Activated T-cell treated with anti-CD3 and anti-CD28 coated beads for 1 hour (primary cell): ENCODE data around the gene NEDD4L.

ENCODE experiments used
- DNase-seq: peaks from one replicate; pipeline ENCODE4 v3.0.0-alpha.2; 2020; ENCODE audit warnings: low read depth

The NEDD4L gene

DNA sequence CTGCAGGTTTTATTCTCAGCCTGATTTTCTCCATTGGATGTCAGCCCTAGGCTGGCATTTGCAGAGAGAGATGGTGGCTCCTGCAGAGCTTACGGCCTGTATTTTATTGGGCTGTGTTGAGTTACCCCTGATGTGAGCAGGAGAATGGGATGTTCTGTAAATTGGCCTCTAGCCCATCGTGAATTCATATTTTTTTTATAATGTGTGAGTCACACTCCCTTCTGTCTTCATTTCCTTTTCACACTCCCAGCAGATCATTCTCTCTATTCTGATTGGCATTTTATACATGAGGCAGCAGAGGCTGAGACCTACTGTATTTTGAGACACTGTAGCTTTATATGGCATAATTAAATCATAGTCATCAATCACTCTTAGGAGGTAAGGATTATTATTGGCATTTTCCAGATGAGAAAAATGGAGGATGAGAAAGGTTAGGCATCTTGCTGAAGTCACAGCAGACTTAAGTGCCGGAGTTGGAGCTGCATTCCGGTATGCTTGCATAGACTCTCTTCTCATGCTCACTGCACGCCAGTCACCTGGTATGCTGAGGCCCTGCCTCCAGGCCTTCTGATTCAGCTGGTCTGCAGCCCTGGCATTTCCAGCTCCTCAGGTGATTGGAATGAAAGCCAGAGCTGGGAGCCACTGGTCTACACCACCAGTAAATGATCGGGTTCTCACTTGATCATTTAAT, 142.4 kb downstream of the NEDD4L start:
- no peak for DNase-seq

DNA sequence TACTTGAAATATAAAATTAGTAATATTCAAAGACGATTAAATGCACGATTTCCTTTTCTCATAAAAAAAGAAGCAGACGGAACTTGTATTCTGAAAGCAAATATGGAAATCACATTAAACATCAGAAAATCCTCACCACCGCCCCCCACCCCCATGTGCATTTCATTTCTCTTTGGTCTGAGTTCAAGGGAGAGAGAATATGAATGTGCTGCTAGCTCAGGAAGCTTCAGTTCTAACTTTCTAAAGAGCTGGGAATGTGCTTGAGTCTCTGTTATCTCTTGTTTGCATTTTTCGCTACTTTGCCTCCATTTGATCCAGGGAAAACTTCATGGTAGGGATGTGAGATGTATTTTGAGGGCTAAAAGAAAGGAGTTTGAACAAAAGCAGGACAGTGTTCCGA, 143.6 kb downstream of the NEDD4L start:
- DNase-seq: no peak

- DNase-seq: no peak
These were observed 145.0 kb downstream of the NEDD4L start for GRCh38 chr18:58188996-58189395.

- DNase-seq: no peak
These were observed 147.0 kb downstream of the NEDD4L start for GRCh38 chr18:58190842-58191530.

DNA sequence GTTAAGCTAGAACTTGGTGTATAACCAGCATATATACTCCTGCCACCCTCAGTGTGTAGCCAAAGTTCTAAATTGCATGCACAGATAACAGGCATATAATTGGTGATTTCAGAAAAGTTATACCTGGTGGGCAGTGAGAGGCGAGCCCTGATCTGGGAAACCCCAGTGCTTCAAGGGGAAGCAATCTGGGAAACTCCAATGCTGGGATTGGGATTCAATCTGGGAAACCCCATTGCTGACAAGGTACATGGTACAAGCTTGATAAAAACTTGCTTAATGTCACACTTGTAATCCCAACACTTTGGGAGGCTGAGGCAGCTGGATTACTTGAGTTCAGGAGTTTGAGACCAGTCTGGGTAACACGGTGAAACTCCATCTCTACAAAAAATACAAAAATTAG, 147.6 kb downstream of the NEDD4L start:
- DNase-seq: no peak

DNA sequence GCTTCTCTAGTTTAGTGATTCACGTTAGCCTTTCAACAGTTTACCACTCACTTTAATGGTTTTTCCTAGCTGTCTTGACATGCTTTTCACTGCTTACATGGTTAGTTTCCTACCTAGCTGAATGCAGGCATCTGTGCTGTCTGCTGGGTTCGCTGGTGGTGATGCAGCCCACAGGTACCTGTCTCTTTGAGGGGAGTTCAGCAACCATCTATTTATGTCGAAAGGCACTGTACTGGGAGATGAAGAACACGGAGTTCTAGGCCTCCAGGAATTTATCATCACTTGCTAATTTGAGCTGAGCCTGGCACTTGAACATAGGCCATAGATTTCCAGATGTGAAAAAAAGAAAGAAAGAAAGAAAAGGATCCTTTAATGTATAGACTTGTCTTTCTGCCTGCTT, 148.5 kb downstream of the NEDD4L start:
- DNase-seq: no peak

- DNase-seq: no peak
These were observed 150.0 kb downstream of the NEDD4L start for GRCh38 chr18:58194028-58194427.

DNA sequence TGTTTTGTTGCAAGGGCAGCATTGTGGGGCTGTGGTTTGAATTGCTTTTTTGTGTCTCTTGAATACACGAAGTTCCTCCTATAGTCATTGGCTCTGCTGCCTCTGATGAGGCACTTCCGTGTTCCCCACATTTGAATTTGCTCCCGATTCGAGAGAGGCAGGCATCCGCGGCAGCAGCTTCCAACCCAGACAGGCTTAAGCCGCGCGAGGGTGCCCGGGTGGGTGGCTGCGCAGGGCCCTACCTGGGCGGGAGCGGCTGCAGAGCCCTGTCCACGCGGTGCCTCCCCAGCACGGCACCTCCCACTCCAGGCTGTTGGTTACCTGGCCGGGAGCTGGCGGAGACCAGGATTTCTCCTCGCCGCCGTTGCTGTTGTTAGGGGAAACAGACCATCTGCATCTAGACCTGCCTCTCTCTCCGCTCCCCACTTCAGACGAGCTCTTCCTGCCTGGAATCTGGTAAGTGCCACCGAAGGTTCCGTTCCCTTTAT, 151.3 kb downstream of the NEDD4L start:
- DNase-seq: no peak

- no peak for DNase-seq
These were observed 152.1 kb downstream of the NEDD4L start for GRCh38 chr18:58196164-58196563.

DNA sequence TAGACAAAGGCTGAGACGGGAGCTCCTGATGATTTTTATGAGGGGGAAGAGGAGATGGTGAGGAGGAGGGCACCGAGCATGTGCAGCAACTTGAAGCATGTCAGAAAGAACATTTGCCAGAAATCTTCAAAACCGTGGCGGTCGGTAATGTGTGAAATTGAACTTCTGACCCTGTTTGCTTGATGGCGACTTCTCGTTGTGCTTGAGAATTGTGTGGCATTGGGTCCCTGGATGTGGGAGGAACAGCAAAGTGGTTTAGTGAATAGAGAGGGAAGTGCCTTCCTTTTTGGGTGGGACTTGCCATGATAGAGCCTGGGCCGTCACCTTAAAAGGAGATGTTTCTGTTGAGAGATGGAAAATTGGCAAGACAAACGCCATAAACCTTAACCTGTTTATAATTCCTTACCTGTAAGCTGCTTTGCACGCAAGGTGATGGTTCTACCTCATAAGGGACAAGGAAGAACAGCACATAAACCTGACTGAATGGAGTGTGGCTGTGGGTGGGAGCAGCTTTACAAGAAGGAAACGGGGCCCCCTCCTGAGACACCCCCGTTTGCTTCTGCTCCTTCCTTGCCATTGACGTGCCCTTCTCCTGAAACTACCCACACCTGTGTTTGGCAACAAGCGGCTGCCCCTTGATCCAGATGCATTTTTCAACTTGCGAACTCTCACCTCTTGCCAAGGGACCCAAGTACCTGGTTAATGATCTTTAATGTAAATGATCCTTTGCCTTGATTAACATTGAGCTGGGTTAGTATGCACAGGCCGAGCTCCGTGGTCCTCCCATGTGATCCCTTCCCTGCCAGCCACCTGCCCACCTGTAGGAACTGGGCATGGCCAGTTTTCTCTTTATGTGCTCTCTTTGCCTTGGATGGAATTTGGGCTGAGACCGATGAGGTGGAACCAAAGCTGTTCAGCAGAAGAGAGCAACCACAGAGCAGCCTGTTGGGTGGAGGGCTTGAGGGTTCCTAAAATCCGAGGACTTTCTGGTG, 153.2 kb downstream of the NEDD4L start:
- no peak for DNase-seq

DNA sequence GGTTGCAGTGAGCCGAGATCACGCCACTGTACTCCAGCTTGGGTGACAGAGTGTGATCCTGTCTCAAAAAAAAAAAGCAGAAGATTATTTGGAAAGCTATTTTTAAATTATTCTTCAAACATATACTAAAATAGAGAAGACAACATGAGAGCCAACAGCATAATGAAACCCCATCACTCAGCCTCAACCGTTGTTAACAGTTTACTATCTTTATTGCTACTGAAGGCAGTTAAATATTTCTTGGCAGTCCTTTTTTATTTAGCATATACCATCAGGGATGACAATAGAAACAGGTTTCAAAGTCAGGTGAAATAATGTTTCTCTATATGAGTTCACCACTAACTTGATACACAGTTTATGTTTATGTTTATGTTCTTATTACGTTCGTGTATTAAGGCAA, 157.2 kb downstream of the NEDD4L start:
- no peak for DNase-seq

DNA sequence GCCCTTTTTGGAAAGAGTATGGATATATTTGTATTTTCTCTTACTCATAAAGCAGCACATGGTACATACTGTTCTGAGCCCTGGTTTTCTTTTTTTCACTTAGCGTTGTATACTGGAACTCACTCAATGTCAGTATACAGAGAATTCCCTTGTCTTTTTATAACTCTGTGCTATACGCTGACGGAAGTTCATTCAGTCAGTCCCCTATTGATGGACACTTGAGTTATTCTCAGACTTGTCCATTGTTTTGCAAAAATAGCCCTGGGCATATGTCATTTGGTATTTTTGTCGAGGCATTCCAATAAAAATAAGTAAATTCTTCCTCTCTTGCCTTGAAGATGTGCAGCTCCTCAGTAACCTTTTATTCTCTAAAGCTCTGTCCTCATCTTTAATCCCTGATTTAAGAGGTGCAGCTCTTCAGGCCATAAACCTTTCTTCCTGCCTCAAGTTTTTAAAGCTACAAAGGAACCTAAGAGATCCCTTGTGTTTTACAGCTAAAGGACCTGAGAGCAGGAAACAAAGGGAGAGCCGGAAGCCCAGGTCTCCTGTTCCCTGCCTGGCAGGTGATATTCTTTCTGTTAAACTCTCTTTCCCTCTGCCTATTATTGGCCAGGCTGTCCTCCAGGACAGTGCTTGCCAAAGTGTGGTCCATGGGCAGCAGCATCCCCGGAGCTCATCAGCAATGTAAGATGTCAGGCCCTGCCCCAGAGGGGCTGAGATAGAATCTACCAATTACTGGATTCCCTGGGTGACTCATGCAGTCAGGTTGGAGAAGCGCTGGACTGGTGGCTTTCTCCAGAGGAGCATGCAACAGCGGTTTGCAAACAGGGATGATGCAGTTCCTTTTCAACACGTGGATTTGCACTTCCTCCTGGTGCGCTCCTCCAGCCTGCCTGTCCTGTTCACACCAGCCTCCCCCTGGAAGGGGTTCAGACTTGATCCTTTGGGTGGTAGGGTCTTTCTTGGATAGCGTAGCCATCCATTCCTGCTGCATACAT, 158.0 kb downstream of the NEDD4L start:
- DNase-seq: no peak

DNA sequence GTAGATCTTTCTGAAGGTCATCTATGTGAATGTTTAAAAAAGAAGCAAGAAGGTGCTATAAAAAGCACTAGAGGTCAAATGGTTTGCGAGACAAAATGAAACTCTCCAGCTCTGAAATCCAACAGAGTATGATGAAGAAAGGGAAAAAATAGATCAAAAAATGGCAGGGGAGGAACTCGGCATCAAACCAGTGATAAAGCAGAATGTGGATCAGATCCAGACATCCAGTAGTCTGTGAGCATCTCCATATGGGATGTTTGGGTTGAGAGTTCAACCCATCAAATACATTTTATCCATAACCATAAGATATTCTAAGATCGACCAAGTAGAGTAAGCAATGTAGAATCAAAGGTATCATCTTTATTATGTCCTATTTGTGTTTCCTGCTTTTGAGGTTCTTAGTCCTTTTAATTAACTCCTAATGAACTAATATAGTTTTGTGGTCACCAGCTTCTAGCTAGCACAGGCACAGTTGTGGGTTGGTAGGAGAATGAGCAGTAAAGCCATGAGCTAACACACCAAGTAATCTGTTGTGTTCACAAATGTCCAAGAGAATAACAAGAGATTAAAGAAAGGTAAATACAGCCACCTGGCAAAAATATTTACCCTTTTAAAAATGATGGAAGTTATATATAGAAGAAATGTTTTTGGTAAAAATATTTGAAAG, 160.9 kb downstream of the NEDD4L start:
- DNase-seq: no peak

DNA sequence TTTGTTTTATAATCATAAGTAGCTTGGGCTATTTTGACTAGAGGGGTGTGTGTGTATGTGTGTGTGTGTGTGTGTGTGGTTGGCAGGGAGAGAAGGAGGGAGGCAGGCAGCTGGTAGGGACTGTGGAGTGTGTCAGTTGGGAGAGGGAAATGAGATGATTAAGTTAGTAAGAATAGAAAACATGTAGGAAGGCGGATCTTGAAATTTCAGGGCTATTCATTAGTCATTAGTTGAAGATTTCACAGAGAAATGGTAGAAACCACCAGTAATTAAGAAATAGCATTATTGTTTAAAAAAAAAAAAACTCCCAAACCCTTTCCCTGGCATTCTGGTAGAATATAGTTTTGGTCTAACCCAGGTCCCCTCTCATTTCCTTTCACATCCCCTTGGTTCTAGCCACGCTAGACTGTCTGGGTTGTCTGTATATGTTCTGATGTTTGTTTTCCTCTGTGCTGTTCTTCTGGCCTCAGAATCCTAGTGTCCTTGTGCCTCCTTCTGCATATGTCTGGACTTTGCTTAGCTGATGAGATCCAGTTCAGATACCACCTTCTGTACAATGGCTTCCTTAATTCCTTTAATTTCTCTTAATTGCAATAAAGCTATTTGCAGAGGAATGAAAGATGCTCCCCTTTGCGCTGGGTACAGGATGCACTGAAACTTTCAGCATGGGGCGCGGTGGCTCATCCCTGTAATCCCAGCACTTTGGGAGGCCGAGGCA, 161.6 kb downstream of the NEDD4L start:
- no peak for DNase-seq

DNA sequence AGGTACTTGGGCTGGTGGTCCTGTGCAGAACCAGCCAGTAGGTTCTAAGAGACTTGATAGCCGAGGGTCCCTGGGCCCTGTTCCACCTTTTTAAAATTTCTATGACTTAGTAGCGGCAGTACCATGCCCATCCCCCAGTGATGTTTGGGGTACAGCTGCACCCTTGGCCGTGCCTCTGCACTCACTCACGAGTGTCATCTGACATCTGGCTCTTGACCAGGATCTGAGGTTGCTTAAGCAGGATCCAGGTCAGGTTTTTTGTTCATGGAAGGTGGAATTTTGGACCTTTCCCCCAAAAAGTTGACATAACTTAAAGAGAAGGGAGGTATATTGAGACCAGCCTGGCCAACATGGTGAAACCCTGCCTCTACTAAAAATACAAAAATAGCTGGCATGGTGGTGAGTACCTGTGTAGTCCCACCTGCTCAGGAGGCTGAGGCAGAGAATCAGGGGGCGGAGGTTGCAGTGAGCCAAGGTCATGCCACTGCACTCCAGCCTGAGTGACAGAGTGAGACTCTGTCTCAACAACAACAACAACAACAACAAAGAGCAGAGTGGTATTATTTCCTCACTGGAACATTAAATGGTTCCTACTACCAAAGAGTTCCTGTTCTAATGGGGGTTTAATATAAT, 163.6 kb downstream of the NEDD4L start:
- DNase-seq: no peak

- DNase-seq: no peak
These were observed 164.3 kb downstream of the NEDD4L start for GRCh38 chr18:58208207-58208932.

DNA sequence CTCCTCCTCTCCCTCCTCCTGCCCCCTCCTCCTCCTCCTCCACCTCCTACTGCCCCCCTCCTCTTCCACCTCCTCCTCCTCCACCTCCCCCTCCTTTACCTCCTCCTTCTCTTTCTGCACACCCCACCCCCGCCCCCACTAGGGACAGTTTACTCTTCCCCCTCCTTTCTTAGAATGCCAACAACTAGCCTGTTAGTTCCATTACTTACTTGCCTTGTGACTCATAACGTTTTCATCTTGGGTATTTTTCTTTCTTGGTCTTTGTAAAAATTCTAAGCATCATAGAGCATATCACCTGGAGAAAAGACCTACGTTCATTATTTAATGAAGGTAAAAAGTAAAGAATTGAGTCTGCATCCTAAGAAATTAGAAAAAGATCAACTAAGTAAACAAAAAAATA, 165.3 kb downstream of the NEDD4L start:
- no peak for DNase-seq

GRCh38 chr18:58211510-58211909, 167.5 kb downstream of the NEDD4L start:
- no peak for DNase-seq

DNA sequence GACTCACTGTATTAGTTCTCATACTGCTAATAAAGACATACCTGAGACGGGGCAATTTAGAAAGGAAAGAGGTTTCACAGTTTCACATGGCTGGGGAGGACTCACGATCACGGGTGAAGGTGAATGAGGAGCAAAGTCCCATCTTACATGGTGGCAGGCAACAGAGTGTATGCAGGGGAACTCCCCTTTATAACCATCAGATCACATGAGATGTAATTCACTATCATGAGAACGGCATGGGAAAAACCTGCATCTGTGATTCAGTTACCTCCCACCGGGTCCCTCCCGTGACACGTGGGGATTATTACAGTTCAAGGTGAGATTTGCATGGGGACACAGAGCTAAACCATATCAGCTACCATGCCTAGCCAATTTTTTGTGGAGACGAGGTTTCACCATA, 168.2 kb downstream of the NEDD4L start:
- DNase-seq: no peak
